GM18861 (cell line): ENCODE results near the gene CIDEB.
A peak's percentile ranks its signal among the peaks of the same experiment; 100 is the strongest.
"Not testable (repeated sequence)": the region's sequence is repeated elsewhere in the genome, so short reads cannot be mapped to it uniquely, and the experiment has no call there.

Experiments used
- ATAC-seq: cut with Tn5 transposase; IDR thresholded peaks from one replicate; pipeline ENCODE4 v1.9.1; 2021; ENCODE audit not compliant: unreplicated experiment

CIDEB gene, protein sequence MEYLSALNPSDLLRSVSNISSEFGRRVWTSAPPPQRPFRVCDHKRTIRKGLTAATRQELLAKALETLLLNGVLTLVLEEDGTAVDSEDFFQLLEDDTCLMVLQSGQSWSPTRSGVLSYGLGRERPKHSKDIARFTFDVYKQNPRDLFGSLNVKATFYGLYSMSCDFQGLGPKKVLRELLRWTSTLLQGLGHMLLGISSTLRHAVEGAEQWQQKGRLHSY

DNA sequence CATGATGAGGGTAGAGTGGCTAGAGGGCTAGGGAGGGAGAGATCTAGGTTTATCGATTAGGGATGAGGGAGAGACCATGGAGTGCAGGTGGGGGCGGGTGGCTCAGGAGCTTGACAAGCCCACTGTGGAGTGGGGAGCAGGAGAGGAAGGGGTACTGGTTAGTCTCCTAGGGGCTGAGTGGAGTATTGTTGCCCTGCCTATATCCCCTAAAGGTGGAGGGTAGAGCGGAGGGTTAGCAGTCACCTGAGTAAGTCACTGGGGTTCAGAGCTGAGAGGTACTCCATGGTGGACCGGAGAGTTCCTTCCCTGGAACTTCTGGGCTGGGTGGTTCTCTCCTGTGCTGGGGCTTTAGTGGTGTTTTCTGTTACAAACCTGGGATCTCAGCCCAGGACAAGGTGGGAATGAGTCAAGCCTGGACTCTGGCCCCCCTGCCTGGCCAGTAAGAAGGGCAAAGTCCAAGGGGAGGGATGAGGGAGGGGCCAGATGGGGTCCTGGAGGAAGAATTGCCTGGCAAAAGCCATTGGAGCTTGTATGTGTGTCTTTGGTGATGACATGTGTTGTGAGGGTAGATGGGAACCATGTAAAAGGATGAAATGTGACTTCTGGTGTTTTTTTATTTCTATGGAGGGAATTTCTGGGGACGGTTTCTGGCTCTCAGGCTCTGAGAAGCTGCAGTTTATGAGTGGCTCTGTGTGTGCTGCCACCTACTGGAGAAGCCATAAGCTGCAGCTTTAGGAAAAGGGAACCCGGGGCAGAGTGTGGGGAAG is at the start of gene CIDEB:
TSS of gene CIDEB (minus strand) at position 403 of the 767 bp plus-strand sequence. CDS start at position 284, 119 bp downstream.
- no peak for ATAC-seq

DNA sequence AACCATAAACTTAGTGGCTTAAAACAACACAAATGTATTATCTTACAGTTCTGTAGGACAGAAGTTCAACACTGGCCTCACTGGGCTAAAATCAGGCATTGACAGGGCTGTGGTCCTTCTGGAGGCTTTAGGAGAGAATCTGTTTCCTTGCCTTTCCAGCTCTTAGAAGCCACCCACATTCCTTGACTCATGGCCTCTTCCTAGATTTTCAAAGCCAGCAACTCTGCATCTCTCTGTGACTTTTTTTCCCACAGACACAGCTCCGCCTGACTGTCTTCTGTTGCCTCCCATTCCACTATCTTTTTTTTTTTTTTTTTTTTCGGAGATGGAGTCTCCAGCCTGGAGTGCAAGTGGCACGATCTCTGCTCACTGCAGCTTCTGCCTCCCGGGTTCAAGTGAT is 48.4 kb upstream of the CIDEB start:
- no peak for ATAC-seq

DNA sequence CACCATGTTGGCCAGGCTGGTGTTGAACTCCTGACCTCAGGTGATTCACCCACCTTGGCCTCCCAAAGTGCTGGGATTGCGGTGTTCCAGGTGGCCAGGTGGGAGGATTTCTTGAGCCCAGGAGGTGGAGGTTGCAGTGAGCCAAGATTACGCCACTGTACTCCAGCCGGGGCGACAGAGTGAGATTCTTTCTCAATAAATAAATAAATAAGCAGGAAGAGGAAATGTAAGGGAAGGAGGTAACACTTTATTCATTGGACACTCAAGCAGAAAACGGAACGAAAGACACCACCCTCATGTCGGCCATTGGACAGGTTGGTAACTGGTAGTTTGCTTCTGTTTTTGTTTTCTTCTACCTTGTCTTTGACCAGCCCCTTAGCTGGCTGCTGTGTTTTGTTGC is 47.2 kb upstream of the CIDEB start:
- ATAC-seq, result no peak

DNA sequence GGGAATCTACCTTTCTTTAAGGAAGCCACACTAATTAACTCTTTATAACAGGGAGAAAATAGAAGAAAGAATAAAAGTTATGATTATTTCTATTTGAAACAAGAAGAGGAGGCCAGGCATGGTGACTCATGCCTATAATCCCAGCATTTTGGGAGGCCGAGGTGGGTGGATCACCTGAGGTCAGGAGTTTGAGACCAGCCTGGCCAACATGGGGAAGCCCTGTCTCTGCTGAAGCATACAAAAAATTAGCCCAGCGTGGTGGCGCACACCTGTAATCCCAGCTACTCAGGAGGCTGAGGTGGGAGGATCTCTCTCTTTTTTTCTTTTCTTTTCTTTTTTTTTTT is 46.7 kb upstream of the CIDEB start:
- not testable (repeated sequence) for ATAC-seq

DNA sequence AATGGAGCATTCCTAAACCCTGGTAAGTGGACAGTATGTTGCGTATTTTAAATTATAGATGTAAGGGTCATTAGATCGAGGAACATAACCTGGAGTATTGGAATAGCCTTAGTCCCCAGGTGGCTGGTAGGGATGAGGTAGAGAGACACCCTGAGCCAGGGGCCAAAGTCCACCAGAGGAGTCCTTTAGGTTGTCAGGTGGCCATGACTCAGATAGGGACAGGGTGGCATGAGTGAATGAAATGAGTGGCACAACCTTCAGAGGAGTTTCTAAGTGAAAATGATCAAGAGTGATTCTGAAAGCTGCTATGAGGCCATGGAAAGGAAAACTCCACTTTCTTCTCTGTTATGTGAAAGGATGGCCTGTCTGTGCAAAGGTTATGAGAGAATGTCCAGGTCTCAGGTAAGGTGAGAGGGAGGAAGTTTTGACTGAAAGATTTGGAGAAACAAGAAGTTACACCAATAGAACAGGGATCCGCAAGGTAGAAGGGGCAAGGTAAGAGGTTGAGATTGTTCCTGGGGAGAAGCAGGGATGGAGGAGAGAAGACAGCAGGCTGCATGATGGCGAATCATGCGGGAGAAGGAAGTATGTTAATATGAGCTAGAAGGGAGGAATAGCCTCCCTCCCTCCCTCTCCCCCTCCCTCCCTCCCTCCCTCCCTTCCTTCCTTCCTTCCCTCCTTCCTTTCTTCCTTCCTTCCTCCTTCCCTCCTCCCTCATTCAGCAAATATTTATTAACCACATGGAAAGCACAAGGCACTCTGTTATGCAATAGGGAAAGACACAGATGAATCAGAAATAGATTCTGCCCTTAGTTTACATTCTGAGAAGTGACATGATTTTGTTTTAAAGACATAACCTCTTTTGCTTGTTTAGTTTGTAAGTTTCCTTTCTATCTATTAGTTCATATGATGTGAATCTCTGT is 46.0 kb upstream of the CIDEB start:
- no peak for ATAC-seq

DNA sequence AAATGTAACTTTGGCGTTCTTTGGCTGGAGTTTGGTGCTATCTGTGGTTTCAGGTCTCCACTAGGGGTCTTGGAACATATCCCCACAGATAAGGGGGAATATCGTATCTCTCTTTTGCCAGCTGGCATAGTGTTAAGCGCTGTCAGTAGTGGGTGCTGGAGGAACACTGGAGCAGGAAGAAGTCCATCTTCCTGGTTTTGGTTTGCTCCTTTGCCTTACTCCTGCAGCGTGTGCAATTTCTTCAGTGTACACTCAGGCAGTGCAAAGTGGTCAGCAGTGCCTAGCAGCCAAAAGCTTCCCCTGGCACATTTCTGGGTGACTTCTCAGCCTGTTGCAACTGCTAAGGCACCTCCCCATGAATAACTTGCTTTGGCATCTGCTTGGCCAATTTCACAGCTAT is 43.7 kb upstream of the CIDEB start:
- no peak for ATAC-seq

DNA sequence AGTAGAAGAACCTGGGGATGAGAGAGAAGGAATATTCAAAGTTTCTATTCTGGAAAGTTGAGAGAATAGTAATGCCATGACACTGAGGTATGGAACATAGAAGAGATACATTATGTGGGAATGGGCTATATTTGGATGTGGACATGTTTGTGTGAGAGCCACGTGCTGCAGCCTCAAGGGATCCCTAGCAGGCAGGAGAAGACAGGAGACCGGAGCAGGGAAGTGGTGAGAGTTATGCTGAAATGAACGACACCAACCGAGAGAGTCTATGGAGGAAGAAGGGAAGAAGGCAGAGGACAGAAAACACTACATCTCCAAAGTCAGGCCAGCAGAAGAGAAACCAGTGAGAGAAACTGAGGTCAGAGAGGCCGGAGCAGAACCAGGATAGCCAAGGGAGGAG is 42.0 kb upstream of the CIDEB start:
- ATAC-seq, result no peak

DNA sequence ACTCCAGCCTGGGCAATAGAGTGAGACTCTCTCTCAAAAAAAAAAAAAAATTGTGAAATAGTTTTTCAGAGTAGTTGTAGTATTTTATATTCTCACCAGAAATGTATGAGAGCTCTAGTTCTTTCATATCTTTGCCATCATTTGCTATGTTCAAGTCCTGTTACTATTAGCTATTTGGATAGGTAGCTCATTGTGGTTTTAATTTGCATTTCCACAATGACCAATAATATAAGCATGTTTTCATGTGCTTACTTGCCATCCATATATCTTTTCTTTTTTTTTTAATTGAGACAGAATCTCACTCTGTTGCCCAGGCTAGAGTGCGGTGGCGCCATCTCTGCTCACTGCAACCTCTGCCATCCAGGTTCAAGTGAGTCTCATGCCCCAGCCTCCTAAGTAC is 40.4 kb upstream of the CIDEB start:
- no peak for ATAC-seq

DNA sequence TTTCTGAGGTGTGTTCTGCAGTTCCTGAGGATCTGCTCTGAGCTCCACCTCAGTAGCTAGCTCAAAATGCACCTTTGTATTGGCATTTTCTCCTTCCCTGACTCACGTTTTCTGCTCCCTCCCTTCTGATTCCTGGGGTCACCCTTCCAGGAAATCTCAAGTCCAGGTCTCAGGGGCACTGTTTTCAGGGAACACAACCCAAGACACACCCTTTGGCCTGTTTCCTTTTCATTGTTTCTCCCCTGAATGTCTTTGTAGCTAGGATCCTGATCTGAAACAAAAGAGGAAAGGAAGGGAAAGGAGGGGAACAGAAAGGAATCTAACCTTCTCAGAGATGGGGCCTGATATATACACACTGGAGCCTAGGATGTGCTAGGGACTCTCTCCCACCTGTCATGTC is 39.4 kb upstream of the CIDEB start:
- ATAC-seq, result no peak

DNA sequence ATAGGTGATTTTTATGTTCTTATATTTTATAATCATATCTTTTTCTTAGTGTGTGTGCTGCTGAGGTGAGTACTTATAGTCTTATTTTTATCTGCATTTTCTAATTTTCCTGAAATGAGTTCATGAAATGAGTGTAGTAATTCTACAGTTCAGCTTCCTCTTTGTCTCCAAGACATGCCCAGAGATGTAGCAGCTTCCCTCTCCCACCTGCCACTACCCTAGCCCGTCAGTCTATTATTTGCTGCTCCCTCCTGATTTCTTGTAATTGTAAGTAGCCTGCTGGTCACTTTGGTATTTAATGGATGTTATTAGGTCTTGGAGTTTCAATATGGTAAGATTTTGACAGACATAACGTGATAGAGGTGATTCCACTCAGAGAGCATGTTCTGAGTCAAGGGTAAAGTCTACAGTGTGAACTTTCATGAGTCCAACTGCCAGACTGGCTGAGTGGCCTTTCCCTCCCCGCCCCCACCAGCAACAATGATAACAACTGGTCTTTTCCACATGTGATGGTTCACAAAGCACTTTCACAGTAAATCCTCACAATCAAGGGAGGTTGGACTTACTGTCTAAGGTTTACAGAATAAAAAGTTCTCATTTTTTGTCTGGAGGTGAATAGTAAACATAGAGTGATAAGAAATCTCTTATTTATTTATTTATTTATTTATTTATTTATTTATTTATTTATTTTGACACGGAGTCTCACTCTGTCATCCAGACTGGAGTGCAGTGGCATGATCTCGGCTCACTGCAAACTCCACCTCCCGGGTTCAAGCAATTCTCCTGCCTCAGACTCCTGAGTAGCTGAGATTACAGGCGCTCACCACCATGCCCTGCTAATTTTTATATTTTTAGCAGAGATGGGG is 36.3 kb upstream of the CIDEB start:
- no peak for ATAC-seq

DNA sequence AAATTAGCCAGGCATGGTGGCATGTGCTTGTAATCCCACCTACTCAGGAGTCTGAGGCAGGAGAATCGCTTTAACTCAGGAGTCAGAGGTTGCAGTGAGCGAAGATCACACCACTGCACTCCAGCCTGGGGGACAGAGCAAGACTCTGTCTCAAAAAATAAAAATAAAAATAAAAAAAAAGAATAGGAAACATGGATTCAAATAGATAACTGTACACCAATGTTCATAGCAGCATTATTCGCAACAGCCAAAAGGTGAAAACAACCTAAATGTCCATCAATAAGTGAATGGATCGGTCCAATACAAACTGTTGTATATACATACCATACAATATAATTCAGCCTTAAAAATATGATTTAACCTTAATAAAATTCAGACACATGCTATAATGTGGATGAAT is 35.1 kb upstream of the CIDEB start:
- no peak for ATAC-seq

DNA sequence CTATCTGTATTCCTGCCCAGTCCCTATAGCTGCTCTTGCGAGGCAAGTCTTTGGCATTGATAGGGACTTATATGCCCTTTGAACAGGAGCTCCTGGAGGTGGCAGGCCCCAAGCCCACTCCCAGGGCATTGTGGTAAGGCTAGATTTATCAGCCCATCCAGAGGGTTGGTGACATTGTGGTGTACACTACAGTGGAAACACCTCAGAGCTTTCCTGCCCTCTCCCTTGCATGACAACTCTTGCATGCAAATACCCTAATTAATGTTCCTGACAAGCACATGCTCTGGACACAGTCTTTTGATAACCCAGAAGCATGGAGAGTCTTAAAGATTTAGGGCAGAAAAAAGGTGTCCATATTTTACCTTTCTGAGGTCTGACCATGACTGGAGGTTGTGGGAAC is 32.8 kb upstream of the CIDEB start:
- no peak for ATAC-seq

DNA sequence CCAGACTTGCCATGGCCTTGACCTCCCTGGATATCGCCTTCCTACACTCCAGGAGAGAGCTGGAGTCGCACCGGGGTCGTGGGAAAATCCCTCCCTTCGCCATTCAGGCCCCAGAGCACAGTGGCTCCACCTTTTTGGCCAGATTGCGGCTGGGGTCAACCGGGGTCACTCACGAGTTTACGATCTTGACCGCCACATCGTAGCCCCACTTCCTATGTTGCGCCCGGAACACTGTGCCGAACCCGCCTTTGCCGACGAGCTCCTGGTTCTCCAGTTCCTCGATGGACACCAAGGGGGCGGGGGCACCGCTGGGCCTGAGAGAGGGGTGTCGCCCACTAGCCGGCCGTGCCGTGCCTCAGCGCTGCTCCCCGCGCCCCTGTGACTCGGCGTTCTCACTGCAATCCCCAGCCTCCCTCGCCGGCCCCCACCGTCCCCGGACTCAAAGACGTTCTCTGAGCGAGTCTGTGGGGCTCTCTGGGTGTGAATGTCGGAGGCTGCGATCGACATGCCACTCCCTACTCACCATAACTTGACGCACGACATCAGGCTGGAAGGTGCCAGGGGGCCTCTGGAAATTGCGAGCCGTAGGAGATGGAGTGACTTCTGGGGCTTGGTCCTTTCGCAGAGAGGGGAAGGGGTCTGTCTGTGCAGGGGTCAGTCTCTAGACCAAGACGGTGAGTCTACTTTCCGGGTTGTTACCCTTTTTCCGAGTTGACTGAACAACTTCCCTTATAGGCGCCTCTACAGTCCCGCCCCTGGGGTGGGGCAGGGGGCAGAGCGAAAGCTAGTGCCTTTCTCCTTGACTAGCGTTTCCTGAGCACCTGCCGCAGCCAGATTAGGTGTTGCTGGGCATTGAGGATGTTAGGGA is 31.7 kb upstream of the CIDEB start, which contains the start of gene RIPK3:
TSS of gene RIPK3 (minus strand) at position 708 of the 868 bp plus-strand sequence. CDS start at position 543, 165 bp downstream.
- peak; percentile 72 for ATAC-seq

DNA sequence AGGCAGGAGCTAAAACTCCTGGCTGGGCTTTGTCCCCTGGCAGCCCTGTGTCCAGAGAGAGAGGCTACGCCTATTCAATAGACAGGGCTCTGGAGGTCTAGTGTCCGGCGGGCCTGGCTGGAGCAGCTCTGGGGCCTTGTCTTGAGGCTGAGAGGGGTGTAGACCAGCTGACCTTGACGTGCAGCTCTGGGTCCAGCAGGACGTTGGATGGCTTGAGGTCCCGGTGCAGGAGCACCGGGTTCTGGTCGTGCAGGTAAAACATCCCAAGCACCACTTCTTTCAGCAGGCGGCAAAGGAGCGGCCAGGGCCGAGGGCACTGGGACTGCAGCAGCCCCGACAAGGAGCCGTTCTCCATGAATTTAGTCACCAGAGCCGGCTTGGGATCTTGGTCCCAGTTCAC is 31.1 kb upstream of the CIDEB start:
- ATAC-seq, result no peak

DNA sequence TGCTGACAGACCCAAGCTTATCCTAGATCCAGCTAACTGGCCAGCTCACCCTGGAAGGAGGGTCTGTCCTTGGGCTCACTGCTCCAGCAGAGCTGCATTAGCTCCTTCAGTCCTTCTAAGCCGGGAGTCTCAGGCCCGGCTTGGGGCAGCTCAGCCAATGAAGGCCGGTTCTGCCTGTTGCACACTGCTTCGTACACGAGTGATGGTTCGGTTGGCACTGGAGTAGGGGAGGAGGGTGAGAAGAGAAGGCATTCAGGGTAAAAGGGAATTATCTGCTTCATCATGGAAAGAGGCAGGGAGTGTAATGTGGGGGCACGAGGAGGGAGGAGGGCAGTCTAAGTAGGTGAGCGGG is 30.0 kb upstream of the CIDEB start:
- no peak for ATAC-seq

DNA sequence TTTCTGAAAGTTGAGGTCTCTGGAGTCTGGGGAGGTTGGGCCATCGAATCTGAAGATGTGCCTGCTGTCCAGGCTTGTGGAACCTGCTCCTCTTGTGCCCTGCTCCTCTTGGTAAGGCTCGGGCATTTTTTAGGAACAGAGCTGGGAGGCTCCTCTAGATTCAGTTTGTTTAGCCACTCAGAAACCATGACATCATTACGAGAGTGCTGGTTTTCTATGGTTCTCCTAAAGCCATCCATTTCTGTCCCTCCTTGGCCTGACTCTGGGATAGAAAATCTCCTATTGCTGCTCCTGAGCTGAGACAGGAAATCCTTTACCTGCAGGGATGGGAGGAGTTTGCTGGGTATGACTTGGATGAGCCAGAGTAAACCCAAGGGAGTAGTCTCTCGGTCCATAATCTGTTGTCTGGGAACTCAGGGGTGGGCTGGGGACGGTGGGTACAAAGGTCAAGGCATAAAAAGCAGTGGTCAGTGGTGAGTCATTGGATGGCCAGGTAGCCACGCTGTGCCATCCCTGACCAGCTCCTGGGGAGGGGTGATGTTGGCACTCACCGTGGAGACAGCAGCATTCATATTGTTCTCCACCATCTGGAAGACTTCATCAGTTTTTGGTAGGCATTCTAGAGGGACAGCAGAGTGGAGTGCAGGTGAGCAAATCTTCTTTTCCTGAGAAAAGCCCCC is 29.5 kb upstream of the CIDEB start:
- no peak for ATAC-seq

DNA sequence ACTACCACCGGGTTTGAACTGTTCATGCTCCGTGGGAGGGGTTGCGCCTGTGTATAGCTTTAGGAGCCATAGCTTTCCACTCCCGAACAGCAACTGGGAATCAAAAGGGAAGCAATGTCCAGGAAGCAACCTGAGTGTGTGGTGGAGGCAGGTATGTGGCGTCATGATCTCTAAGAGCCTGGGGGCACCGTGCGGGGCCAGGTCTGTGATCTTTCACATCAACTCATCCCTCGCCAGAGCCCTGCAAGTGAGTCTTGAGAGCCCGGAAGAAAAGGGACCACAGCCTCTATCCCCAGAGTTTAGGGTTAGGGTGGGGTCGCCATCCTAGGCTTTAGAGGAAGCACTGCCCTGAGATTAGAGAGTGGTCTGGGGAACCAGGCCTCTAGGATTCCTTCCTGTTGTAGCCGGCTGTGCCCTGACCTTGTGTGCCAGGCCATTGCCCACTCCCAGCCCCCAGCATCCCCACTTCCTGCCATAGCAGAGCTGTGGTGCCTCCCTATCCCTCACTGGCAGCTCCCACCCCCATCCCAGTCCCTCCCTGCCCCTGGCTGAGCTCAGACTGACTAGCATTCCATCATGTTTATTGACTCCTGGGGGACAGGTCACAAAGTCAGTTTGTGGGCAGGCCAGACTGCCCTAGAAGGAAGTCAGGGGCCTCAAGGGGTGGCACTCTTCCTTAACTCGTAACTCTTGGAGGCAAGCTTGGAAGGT is 27.8 kb upstream of the CIDEB start:
- no peak for ATAC-seq

DNA sequence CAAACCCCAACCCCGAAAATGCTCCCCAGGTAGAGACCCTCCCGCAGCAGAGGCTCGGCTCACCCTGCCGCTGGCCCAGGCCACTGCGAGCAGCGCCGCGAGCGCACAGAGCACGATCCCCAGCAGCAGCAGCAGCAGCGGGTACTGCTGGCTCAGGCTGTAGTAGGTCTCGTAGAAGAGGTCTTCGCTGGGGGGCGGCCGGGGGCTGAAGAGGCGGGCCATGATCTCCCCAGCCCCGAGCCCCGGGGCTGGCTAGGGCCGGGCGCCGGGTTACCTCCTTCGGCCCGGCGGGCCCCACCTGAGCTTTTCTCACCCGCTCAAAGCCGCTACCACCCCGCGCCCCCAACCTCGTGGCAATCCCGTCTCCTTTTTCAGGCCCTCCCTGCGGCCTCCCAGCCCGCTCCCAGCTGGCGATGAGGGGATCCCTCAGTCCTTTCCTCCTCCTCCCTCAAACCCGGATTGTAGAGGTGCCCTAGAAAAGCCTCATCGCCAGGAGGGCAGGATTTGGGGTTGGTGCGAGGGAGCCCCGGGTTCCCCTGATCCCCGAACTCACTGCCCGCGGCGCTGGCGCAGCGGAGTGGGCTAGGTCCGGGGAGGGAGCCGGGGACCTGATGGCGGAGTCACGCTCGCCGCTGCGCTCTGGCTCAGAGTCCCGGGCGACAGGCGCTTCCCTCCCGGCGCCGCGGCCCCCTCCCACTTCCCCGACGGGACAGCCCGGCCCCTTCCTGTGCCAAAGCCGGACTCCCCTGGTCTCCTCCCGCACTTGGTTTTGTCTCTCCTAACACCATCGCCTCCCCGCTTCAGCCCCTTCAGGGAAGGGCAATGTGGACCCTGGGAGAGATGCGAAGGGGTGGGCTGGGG is 26.9 kb upstream of the CIDEB start, which contains the start of gene ADCY4:
TSS of gene ADCY4 (minus strand) at position 641 of the 861 bp plus-strand sequence. CDS start at position 222, 419 bp downstream.
- no peak for ATAC-seq
